ENCODE data around the gene ZEB1. TPM values are rescaled to one million over a fixed set of nuclear protein-coding genes. Genes with fewer than 3 reads are reported as not detected.

ZEB1 gene
- total and polyA plus RNA-seq, 2 of the 4 experiments (the other 2 are of a cell fraction), result 23.7 to 108 TPM

DNA sequence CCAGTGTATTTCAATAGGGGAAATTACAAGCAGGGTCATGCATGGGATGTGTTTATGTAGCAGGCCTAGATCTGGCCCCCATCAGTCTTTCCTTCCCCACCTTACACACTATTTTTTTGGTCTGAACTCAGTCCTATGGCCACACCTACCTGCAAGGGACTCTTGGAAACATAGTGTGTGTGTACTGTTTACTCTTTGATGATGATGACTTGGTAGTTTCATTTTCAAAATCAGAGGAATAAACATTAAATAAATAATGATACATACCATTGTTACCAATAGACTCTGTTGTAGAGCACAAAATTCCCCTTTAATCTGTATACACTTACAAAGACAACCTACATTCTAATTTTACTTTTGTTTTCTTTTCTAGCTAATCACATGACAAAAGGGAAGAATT lies 191.0 kb downstream of the ZEB1 start:
- POLR2A ChIA-PET (ENCODE audit: unreplicated experiment), result no interaction called here
- Histone ChIP-seq H2AK5ac (ENCODE audit: low read depth, low read length) (no peak overlapping the region), H3K36me3 (ENCODE audit: control insufficient read depth, insufficient read depth, low read length) (peaks cover 34% of the 10 kb centered on the region), H3K18ac (ENCODE audit: low read depth, low read length) (no peak overlapping the region), H3K4me1 (ENCODE audit: control insufficient read depth, insufficient read depth, low read length) (peaks cover 9% of the 10 kb centered on the region), H2BK15ac (ENCODE audit: low read depth, low read length) (no peak overlapping the region), H3K23ac (ENCODE audit: low read depth, low read length) (peak overlapping the region; percentile 72; the same call in 1 of the 2 replicates), H3K56ac (ENCODE audit: extremely low read depth, insufficient read depth, low read length) (no peak overlapping the region), H4K20me1 (ENCODE audit: insufficient read depth, low read length) (peaks cover 18% of the 10 kb centered on the region), H3K27me3 (ENCODE audit: control insufficient read depth, insufficient read depth, low read length) (no peaks in the 10 kb centered on the region), H2AK9ac (replicated peaks; ENCODE audit: low read depth, low read length, poor library complexity) (no peak overlapping the region), H3K9me3 (ENCODE audit: control insufficient read depth, insufficient read depth, low read length) (peaks cover 9% of the 10 kb centered on the region), H4K8ac (ENCODE audit: low read depth in 2 of 2, low read length in 2 of 2) (no peak overlapping the region), H2AFZ (replicated peaks; ENCODE audit: low read length, poor library complexity) (no peak overlapping the region), H3K14ac (replicated peaks; ENCODE audit: low read depth, low read length) (0 out of 2 replicates have a peak overlapping the region, but pooled peaks have one; percentile 59), H3K9me1 (ENCODE audit: insufficient read depth, low read length) (peaks cover 19% of the 10 kb centered on the region), H3K4ac (ENCODE audit: low read depth, low read length) (no peak overlapping the region), H2BK5ac (ENCODE audit: low read depth, low read length, poor library complexity, severe bottlenecking) (peak overlapping the region; percentile 40), H3K4me2 (ENCODE audit: low read depth, low read length) (no peak overlapping the region), H4K91ac (ENCODE audit: insufficient read depth, low read depth, low read length) (no peak overlapping the region), H2BK20ac (ENCODE audit: low read depth, low read length) (no peak overlapping the region), H2BK120ac (ENCODE audit: low read depth, low read length) (no peak overlapping the region), H3K9ac (ENCODE audit: low read depth, low read length) (no peak overlapping the region), H3K27ac (ENCODE audit: insufficient read depth, low read length) (no peak overlapping the region), H3K4me3 (ENCODE audit: insufficient read depth, low read depth, low read length) (no peak overlapping the region), H3K79me1 (ENCODE audit: low read depth in 1 of 2, low read length in 2 of 2) (peaks cover 32 to 52% of the 10 kb centered on the region in 2 experiments), H4K5ac (ENCODE audit: low read depth, low read length) (no peak overlapping the region)
- intact Hi-C loops (cut with micrococcal nuclease) (no loop called here), dilution Hi-C loops (cut with HindIII; ENCODE audit: low sequenced_read_pairs, unreplicated experiment) (no loop called here), in situ Hi-C loops (cut with MboI; ENCODE audit: low sequenced_read_pairs) (loop anchor here (10.0 kb wide), 1 partner anchor 765 kb away; no protein-coding TSS in a partner anchor)
- CTCF ChIA-PET, result no interaction called here
- DNase-seq, result no peak
- no peak for TF ChIP-seq SMC3 (IDR thresholded peaks at IDR 0.05; ENCODE audit: low read depth, low read length)
- TF ChIP-seq CEBPB (IDR thresholded peaks at IDR 0.05; ENCODE audit: low read depth, low read length), result no peak
- no peak for TF ChIP-seq RAD21 (IDR thresholded peaks at IDR 0.05; ENCODE audit: low read length)
- no peak; the same call in 1 of the 2 replicates for ATAC-seq (ENCODE audit: low read depth)
- no TSS peak for BruUV-seq (replicated peaks)
